A549 treated with GW870086 at 1 μM for 4 hours (cell line): ENCODE measurements around the gene ZNF350. TPM values are rescaled to one million over a fixed set of nuclear protein-coding genes. Genes with fewer than 3 reads are reported as not detected.

Experiments used
- total RNA-seq: library from RNA; stranded (reverse); fragments of 200-300 nt; extraction: Qiagen RNA extraction; gene quantifications from 5 replicates; pipeline ENCODE4 v1.2.3, GENCODE V29; 2022; ENCODE audit warnings: low read depth

ZNF350 gene
- total RNA-seq: 3.3 to 8.7 TPM (median 4.5 TPM) in 5 replicates

DNA sequence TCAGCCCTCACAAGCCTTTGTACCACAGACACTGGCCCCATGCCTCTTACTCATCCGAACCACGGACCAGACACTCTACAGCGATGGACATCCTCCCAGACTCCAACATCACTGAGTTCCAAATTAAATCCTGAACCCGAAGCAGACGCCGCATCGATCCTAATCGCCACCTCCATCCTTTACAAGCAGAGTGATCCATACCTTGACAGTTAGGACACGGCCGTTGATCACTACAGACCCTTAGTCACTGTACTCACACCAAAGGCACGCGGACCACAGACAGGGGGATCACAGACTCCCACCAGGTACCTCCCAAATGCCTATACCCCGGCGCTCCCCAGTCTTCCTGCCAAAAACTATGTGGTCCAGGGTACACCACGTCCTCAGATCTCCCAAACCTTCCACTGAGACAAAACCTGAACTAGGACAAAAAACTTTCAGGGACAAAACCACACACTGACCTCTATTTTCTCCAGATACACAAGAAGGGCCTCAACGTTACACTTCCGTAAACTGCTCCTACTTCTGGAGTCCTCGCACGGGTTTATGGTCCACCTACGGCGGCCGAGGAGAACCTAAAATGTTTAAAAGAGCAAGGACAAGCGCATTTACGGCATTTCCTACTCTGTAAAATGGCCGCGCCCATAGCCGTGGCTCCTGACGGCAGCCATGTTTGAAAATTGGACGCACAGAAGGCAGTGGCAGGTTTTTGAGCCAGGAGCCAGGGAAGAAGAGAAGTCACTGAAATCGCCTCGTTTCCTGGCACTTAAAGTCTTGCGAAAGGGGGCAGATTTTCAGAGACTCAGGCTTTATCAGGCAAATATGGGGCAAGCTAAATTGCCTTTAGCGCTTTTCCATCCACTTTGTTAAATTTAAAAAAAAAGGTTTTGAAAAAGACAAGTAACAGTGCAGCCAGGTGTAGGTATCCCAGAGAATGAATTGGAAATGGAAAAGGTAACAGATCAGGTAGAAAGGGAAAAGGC lies at the start of gene ZNF350:
Gene ZNF350 (minus strand): TSS at position 532 of the 983 bp plus-strand sequence. CDS start 12,480 bp downstream, outside the sequence.

DNA sequence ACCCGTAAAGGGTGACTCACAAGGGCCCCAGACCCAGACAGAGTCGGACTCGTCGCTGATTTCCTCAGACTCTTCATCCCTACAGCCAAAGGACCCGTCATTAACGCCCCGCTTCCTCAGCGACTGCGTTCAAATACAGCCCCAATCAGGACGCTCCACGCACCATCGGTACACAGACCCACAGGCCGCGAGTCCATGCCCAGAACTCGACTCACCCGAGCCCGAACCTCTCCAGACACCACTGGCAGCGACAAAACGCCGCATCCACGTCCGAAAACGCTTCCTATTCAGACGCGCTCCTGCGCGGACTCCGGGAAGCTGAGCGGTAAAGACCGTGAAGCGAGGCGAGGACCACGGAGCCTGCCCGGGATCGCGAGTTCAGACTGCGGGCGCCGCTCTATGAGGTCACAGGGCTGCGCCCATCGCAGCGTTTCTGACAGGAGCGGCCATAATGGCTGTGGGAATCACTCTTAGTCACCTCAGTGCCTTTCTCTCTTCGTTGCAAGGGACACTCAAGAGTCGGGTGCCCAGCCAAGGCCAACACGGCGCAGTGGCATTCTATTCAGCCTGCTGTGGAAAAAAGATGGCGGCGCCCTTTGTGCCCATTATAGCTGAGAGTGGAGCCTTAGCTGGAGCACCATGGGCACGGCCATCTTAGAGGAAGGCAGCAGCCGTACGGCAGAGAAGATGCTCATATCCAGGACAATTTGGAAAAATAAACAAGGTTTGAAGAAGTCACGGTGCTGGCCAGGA lies 41.6 kb upstream of the ZNF350 start, which contains the start of gene ZNF614:
Gene ZNF614 (minus strand): TSS at position 353 of the 753 bp plus-strand sequence. CDS start 2,634 bp downstream, outside the sequence.

DNA sequence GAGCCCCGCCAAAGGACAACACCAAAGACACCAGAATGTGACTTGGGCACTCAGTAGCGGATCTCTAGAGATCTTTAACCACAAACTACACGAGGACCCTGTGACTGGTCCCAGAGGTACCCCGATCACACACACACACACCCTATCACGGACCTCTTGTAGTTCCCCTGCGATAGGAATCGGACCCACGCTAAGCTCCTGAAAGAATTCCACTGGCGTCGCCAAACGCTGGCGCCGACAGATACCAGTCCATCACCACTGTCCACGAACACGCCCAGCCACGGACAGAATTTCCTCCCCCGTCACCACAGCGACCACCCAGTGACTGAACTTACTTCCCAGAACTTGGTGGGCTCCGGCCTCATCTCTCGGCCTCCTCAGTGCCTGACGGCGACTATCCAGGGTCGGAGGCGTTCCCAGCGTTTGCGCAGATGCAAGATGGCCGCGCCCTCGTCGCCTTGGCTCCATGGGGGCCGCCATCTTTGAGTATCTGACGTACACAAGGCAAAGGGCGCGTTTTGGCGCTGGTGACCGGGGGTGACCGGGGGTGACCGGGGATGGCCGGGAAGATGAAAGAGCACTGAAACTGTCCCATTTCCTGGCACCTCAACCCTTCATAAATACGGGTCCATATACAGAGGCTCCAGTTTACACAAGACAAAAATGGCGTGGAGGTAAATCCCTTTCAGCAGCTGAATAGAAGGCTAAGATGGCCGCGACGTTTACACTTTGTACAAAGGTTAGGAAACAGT lies 21.3 kb upstream of the ZNF350 start, which contains the start of gene ZNF615:
Gene ZNF615 (minus strand): TSS at position 406 of the 752 bp plus-strand sequence. CDS start 4,500 bp downstream, outside the sequence.

DNA sequence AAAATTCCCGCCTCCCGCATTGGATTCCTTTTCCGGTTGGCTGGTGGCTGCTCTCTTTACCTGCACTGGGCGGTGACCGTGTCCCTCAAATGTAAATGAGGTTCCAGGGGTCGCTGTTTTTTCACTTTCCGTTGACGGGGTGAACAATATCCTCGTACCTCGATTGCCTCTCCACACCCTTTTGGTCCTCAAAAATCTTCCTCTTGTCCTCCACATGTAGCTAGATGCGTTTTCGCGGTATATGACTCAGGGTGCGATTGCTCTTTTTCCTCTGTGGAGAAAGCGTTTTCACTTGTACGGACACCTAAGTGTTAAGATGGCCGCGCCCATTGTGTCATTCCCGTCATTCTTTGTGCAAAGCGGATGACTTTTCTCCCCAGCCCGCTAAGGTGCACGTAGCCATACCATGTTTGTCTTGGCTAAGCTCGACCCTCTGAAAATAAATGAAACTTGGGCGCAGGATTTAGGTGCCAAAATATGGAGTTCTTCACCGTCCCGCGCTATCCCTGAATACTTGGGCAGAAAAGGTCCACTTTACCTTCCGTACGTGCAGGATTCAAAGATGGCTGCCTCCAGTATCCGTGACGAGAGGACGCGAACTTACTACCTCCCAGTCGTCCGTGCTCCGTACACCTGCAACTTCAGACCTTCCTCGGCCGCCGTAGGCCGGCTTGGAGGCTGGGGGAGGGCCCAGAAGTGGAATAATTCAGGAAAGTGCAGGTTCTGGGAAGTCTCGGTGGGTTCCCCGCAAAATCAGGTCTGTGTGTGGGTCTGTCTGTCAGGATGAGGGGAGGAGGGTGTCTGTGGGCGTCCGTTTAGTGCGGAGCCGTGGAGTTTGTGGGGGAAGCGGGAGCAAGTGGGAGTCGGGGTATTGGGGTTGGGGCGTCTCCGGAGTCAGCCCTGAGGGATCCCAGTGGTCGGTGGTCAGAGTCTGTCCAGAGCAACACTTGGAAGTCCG lies 59.6 kb downstream of the ZNF350 start, which contains the start of gene ZNF613:
Gene ZNF613 (plus strand): TSS at position 689 of the 958 bp plus-strand sequence. CDS start 8,749 bp downstream, outside the sequence.

Other genes with a start within 250 kb of the ZNF350 start
- 0.11 to 0.24 TPM in 2 of 5 replicates, not detected in the others for gene FPR1, start 235.0 kb downstream of the ZNF350 start, total RNA-seq
- gene FPR2, start 225.7 kb downstream of the ZNF350 start, total RNA-seq: not detected in 5 replicates
- not detected in 5 replicates for gene FPR3, start 191.7 kb downstream of the ZNF350 start, total RNA-seq
- 0.10 TPM in 1 of 5 replicates, not detected in the others for gene ZNF577, start 98.9 kb downstream of the ZNF350 start, total RNA-seq
- 0.11 to 0.41 TPM (median 0.22 TPM) in 5 replicates for gene ZNF649, start 81.8 kb downstream of the ZNF350 start, total RNA-seq
- gene ZNF613, start 59.4 kb downstream of the ZNF350 start, total RNA-seq: 0.72 to 1.4 TPM (median 1.3 TPM) in 5 replicates
- 2.8 to 5.0 TPM (median 3.9 TPM) in 5 replicates for gene ZNF615, start 21.4 kb upstream of the ZNF350 start, total RNA-seq
- 2.2 to 3.6 TPM (median 3.4 TPM) in 5 replicates for gene ZNF614, start 41.5 kb upstream of the ZNF350 start, total RNA-seq
- 1.4 to 2.1 TPM (median 1.8 TPM) in 5 replicates for gene ZNF432, start 62.0 kb upstream of the ZNF350 start, total RNA-seq
- 1.0 to 3.0 TPM (median 2.2 TPM) in 5 replicates for gene ZNF841, start 108.9 kb upstream of the ZNF350 start, total RNA-seq
- gene ZNF616, start 153.1 kb upstream of the ZNF350 start, total RNA-seq: 0.52 to 1.8 TPM (median 0.96 TPM) in 5 replicates
- 0.21 to 2.5 TPM (median 0.82 TPM) in 5 replicates for gene ZNF836, start 184.8 kb upstream of the ZNF350 start, total RNA-seq
- 183 to 309 TPM (median 305 TPM) in 5 replicates for gene PPP2R1A, start 203.2 kb upstream of the ZNF350 start, total RNA-seq